Measurements from ENCODE around the gene MOB2. TPM values are rescaled to one million over a fixed set of nuclear protein-coding genes. Genes with fewer than 3 reads are reported as not detected.

The MOB2 gene
- total RNA-seq, 4 donors from 2014 or later, result 24.5 to 59.9 (median 39.1) TPM

- no peak for TF ChIP-seq CTCF (IDR thresholded peaks at IDR 0.05; ENCODE audit: low read depth)
Observed at GRCh38 chr11:1531449-1532013, 45.0 kb upstream of the MOB2 start.

- TF ChIP-seq CTCF (IDR thresholded peaks at IDR 0.05; ENCODE audit: low read depth), result no peak
Observed at GRCh38 chr11:1530686-1531448, 44.3 kb upstream of the MOB2 start.

- no peak for TF ChIP-seq CTCF (IDR thresholded peaks at IDR 0.05; ENCODE audit: low read depth)
Observed at GRCh38 chr11:1529774-1530173, 43.2 kb upstream of the MOB2 start.

- TF ChIP-seq CTCF (IDR thresholded peaks at IDR 0.05; ENCODE audit: low read depth), result no peak
Observed at GRCh38 chr11:1529286-1529685, 42.7 kb upstream of the MOB2 start.

GRCh38 chr11:1528710-1529109 is 42.1 kb upstream of the MOB2 start:
- no peak for TF ChIP-seq CTCF (IDR thresholded peaks at IDR 0.05; ENCODE audit: low read depth)

- no peak for TF ChIP-seq CTCF (IDR thresholded peaks at IDR 0.05; ENCODE audit: low read depth)
Observed at GRCh38 chr11:1526785-1527184, 40.2 kb upstream of the MOB2 start.

- TF ChIP-seq CTCF (IDR thresholded peaks at IDR 0.05; ENCODE audit: low read depth), result no peak
Observed at GRCh38 chr11:1523779-1524178, 37.2 kb upstream of the MOB2 start.

All from subcutaneous adipose tissue (tissue), 4 donors.